H1 (cell line): ENCODE data around the gene IL22RA2. TPM values are rescaled to one million over a fixed set of nuclear protein-coding genes. Genes with fewer than 3 reads are reported as not detected.

ENCODE experiments used
- BACH1 ChIP-seq: IDR thresholded peaks from 2 replicates; pipeline ENCODE4 v1.6.1; 2012; ENCODE audit warnings: low read length, improper control_type of control experiment
- KDM4A ChIP-seq: IDR thresholded peaks from one replicate; pipeline ENCODE4 v1.7.1; 2012; ENCODE audit warnings: low read depth, mild to moderate bottlenecking, moderate library complexity, low read length, inconsistent platforms; ENCODE audit not compliant: severe bottlenecking
- POLR2AphosphoS5 ChIP-seq: IDR thresholded peaks from 2 replicates; pipeline ENCODE4 v1.6.1; 2011; ENCODE audit warnings: low read depth, low read length
- POU5F1 ChIP-seq: IDR thresholded peaks from 2 replicates; pipeline ENCODE4 v1.6.1; 2011; ENCODE audit warnings: low read depth, mild to moderate bottlenecking, low read length, moderate library complexity
- polyA plus RNA-seq, 7 experiments: library from polyadenylated mRNA; depleted of rRNA in 3 of 7; stranded (reverse) in 5 of 7; unstranded in 2 of 7; fragments of >200 nt in 5 of 7; fragments of 200-250 nt in 2 of 7; gene quantifications; 1 replicate in 5 of 7; 2 replicates in 1 of 7; 4 replicates in 1 of 7; pipeline versions ENCODE4 v1.2.1 to v1.2.3, GENCODE V29; 2011 to 2013; ENCODE audit warnings: missing spikeins in 2 of 7, mixed read lengths in 2 of 7
- total RNA-seq: library from RNA; stranded (reverse); fragmentation: NEBNext Ultra II Directional; extraction: Animal tissue kit (Norgen Biotek cat#: 25700); gene quantifications from 2 replicates; pipeline ENCODE4 v1.2.1, GENCODE V29; 2021
- TF ChIP-seq, protein P1 (sequence below): fragments of 300-600 bp; sonication (generic); IDR thresholded peaks from 2 replicates; pipeline ENCODE4 v1.7.1; 2012; ENCODE audit warnings: low read length, moderate library complexity, mild to moderate bottlenecking, inconsistent platforms; ENCODE audit not compliant: insufficient replicate concordance

The IL22RA2 gene
- total and polyA plus RNA-seq, 2 of the 8 experiments (the other 6 are each of a cell fraction or from before 2014, with no cell fraction given): not detected

- TF ChIP-seq, protein P1, sequence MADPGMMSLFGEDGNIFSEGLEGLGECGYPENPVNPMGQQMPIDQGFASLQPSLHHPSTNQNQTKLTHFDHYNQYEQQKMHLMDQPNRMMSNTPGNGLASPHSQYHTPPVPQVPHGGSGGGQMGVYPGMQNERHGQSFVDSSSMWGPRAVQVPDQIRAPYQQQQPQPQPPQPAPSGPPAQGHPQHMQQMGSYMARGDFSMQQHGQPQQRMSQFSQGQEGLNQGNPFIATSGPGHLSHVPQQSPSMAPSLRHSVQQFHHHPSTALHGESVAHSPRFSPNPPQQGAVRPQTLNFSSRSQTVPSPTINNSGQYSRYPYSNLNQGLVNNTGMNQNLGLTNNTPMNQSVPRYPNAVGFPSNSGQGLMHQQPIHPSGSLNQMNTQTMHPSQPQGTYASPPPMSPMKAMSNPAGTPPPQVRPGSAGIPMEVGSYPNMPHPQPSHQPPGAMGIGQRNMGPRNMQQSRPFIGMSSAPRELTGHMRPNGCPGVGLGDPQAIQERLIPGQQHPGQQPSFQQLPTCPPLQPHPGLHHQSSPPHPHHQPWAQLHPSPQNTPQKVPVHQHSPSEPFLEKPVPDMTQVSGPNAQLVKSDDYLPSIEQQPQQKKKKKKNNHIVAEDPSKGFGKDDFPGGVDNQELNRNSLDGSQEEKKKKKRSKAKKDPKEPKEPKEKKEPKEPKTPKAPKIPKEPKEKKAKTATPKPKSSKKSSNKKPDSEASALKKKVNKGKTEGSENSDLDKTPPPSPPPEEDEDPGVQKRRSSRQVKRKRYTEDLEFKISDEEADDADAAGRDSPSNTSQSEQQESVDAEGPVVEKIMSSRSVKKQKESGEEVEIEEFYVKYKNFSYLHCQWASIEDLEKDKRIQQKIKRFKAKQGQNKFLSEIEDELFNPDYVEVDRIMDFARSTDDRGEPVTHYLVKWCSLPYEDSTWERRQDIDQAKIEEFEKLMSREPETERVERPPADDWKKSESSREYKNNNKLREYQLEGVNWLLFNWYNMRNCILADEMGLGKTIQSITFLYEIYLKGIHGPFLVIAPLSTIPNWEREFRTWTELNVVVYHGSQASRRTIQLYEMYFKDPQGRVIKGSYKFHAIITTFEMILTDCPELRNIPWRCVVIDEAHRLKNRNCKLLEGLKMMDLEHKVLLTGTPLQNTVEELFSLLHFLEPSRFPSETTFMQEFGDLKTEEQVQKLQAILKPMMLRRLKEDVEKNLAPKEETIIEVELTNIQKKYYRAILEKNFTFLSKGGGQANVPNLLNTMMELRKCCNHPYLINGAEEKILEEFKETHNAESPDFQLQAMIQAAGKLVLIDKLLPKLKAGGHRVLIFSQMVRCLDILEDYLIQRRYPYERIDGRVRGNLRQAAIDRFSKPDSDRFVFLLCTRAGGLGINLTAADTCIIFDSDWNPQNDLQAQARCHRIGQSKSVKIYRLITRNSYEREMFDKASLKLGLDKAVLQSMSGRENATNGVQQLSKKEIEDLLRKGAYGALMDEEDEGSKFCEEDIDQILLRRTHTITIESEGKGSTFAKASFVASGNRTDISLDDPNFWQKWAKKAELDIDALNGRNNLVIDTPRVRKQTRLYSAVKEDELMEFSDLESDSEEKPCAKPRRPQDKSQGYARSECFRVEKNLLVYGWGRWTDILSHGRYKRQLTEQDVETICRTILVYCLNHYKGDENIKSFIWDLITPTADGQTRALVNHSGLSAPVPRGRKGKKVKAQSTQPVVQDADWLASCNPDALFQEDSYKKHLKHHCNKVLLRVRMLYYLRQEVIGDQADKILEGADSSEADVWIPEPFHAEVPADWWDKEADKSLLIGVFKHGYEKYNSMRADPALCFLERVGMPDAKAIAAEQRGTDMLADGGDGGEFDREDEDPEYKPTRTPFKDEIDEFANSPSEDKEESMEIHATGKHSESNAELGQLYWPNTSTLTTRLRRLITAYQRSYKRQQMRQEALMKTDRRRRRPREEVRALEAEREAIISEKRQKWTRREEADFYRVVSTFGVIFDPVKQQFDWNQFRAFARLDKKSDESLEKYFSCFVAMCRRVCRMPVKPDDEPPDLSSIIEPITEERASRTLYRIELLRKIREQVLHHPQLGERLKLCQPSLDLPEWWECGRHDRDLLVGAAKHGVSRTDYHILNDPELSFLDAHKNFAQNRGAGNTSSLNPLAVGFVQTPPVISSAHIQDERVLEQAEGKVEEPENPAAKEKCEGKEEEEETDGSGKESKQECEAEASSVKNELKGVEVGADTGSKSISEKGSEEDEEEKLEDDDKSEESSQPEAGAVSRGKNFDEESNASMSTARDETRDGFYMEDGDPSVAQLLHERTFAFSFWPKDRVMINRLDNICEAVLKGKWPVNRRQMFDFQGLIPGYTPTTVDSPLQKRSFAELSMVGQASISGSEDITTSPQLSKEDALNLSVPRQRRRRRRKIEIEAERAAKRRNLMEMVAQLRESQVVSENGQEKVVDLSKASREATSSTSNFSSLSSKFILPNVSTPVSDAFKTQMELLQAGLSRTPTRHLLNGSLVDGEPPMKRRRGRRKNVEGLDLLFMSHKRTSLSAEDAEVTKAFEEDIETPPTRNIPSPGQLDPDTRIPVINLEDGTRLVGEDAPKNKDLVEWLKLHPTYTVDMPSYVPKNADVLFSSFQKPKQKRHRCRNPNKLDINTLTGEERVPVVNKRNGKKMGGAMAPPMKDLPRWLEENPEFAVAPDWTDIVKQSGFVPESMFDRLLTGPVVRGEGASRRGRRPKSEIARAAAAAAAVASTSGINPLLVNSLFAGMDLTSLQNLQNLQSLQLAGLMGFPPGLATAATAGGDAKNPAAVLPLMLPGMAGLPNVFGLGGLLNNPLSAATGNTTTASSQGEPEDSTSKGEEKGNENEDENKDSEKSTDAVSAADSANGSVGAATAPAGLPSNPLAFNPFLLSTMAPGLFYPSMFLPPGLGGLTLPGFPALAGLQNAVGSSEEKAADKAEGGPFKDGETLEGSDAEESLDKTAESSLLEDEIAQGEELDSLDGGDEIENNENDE: no peak
- no peak for TF ChIP-seq KDM4A
- TF ChIP-seq POLR2AphosphoS5: no peak
- TF ChIP-seq BACH1: no peak
- TF ChIP-seq POU5F1: no peak
These were observed 41.5 kb upstream of the IL22RA2 start (continued) for GRCh38 chr6:137214931-137215330.
